Nephron progenitor cell (in vitro differentiated cells): ENCODE data around the gene RAD51B.

Source experiments
- DNase-seq: peaks from one replicate; pipeline ENCODE4 v3.0.0; 2021
- H3K27ac Mint-ChIP-seq: 2 replicates; pipeline ENCODE4 v1.8.0; 2021; ENCODE audit warnings: mild to moderate bottlenecking, moderate library complexity, mixed read lengths
- H3K27me3 Mint-ChIP-seq: 2 replicates; pipeline ENCODE4 v1.8.0; 2021; ENCODE audit warnings: mild to moderate bottlenecking, low read depth, mixed read lengths; ENCODE audit not compliant: poor library complexity
- H3K36me3 Mint-ChIP-seq: 2 replicates; pipeline ENCODE4 v1.8.0; 2021; ENCODE audit warnings: low read depth, mixed read lengths
- H3K4me1 Mint-ChIP-seq: 2 replicates; pipeline ENCODE4 v1.8.0; 2021; ENCODE audit warnings: mixed read lengths
- H3K4me3 Mint-ChIP-seq: 2 replicates; pipeline ENCODE4 v1.8.0; 2021; ENCODE audit warnings: mild to moderate bottlenecking, moderate library complexity, mixed read lengths
- H3K9me3 Mint-ChIP-seq: 2 replicates; pipeline ENCODE4 v1.8.0; 2021; ENCODE audit warnings: mild to moderate bottlenecking, moderate library complexity, mixed read lengths
- CTCF ChIP-seq: fragments of 200-600 bp; sonication (generic); IDR thresholded peaks from 2 replicates; pipeline ENCODE4 v1.5.0; 2021; ENCODE audit warnings: antibody characterized with exemption

Gene RAD51B

GRCh38 chr14:68624541-68625220 is 805.1 kb downstream of the RAD51B start:
- no peak for TF ChIP-seq CTCF
- Mint-ChIP-seq H3K4me3 (no peak overlapping the region), H3K9me3 (peaks cover 7% of the 10 kb centered on the region), H3K36me3 (peaks cover 4% of the 10 kb centered on the region), H3K27me3 (peaks cover 8% of the 10 kb centered on the region), H3K27ac (no peak overlapping the region), H3K4me1 (peaks cover 98% of the 10 kb centered on the region)
- DNase-seq: no peak

- H3K9me3 Mint-ChIP-seq: no peaks in the 10 kb centered on the region
- TF ChIP-seq CTCF: no peak
- peaks cover 98% of the 10 kb centered on the region for H3K4me1 Mint-ChIP-seq
- H3K4me3 Mint-ChIP-seq: no peak overlapping the region
- peaks cover 8% of the 10 kb centered on the region for H3K27me3 Mint-ChIP-seq
- DNase-seq: no peak
- no peaks in the 10 kb centered on the region for H3K36me3 Mint-ChIP-seq
- no peak overlapping the region for H3K27ac Mint-ChIP-seq
Measured at GRCh38 chr14:68625366-68626090, 805.9 kb downstream of the RAD51B start.

- Mint-ChIP-seq H3K36me3 (no peaks in the 10 kb centered on the region), H3K4me1 (peaks cover 98% of the 10 kb centered on the region), H3K4me3 (no peak overlapping the region), H3K27me3 (peaks cover 5% of the 10 kb centered on the region), H3K27ac (no peak overlapping the region), H3K9me3 (no peaks in the 10 kb centered on the region)
- DNase-seq: no peak
- TF ChIP-seq CTCF: no peak
Measured at GRCh38 chr14:68626386-68626785, 806.8 kb downstream of the RAD51B start.

GRCh38 chr14:68627050-68627867 is 807.7 kb downstream of the RAD51B start:
- no peaks in the 10 kb centered on the region for H3K36me3 Mint-ChIP-seq
- no peak overlapping the region for H3K27ac Mint-ChIP-seq
- TF ChIP-seq CTCF: no peak
- H3K4me3 Mint-ChIP-seq: peak overlapping the region; percentile 9
- no peak for DNase-seq
- peaks cover 98% of the 10 kb centered on the region for H3K4me1 Mint-ChIP-seq
- no peaks in the 10 kb centered on the region for H3K9me3 Mint-ChIP-seq
- H3K27me3 Mint-ChIP-seq: peaks cover 3% of the 10 kb centered on the region

- H3K27me3 Mint-ChIP-seq: peaks cover 3% of the 10 kb centered on the region
- DNase-seq: peak; percentile 66
- TF ChIP-seq CTCF: no peak
- peaks cover 93% of the 10 kb centered on the region for H3K4me1 Mint-ChIP-seq
- H3K27ac Mint-ChIP-seq: no peak overlapping the region
- no peaks in the 10 kb centered on the region for H3K36me3 Mint-ChIP-seq
- H3K4me3 Mint-ChIP-seq: peak overlapping the region; percentile 15
- H3K9me3 Mint-ChIP-seq: no peaks in the 10 kb centered on the region
Measured at GRCh38 chr14:68627868-68628604, 808.5 kb downstream of the RAD51B start.
